Neural cell (in vitro differentiated cells): Measurements from ENCODE around the gene GLS. TPM values are rescaled to one million over a fixed set of nuclear protein-coding genes. Genes with fewer than 3 reads are reported as not detected.
"Not testable (repeated sequence)": the region's sequence is repeated elsewhere in the genome, so short reads cannot be mapped to it uniquely, and the experiment has no call there.

ENCODE experiments used
- H2AFZ ChIP-seq: fragments of 200-600, 300-800 bp; sonication (generic), shearing (Covaris generic); 2 replicates; pipeline ENCODE4 v1.6.0; 2014; ENCODE audit warnings: low read depth, mild to moderate bottlenecking, antibody characterized with exemption, low read length, moderate library complexity
- H3F3A ChIP-seq: fragments of 200-600 bp; shearing (Covaris generic); 2 replicates; pipeline ENCODE4 v1.6.1; 2016; ENCODE audit warnings: mild to moderate bottlenecking, moderate library complexity, mixed read lengths, antibody characterized with exemption, low read length; ENCODE audit not compliant: insufficient read depth, poor library complexity, severe bottlenecking
- H3K27ac ChIP-seq: fragments of 200-600, 300-800 bp; sonication (generic), shearing (Covaris generic); 2 replicates; pipeline ENCODE4 v1.5.1; 2014; ENCODE audit warnings: mild to moderate bottlenecking, low read length, moderate library complexity
- H3K27me3 ChIP-seq: fragments of 300-800, 200-600 bp; sonication (generic), shearing (Covaris generic); 2 replicates; pipeline ENCODE4 v1.6.0; 2014; ENCODE audit warnings: mild to moderate bottlenecking, low read depth, low read length, moderate library complexity; ENCODE audit not compliant: insufficient read depth
- H3K36me3 ChIP-seq: fragments of 300-800, 200-600 bp; sonication (generic), shearing (Covaris generic); 2 replicates; pipeline ENCODE4 v1.5.1; 2014; ENCODE audit warnings: mild to moderate bottlenecking, antibody characterized with exemption, low read length, moderate library complexity; ENCODE audit not compliant: insufficient read depth
- H3K4me2 ChIP-seq: fragments of 300-800, 200-600 bp; sonication (generic), shearing (Covaris generic); 2 replicates; pipeline ENCODE4 v1.6.0; 2014; ENCODE audit warnings: mild to moderate bottlenecking, low read length
- H3K4me3 ChIP-seq: fragments of 300-800, 200-600 bp; sonication (generic), shearing (Covaris generic); 2 replicates; pipeline ENCODE4 v1.5.1; 2014; ENCODE audit warnings: mild to moderate bottlenecking, low read length, moderate library complexity
- H3K79me2 ChIP-seq: fragments of 200-600 bp; shearing (Covaris generic); replicated peaks from 2 replicates; pipeline ENCODE4 v1.6.0; 2014; ENCODE audit warnings: mild to moderate bottlenecking, low read length, moderate library complexity; ENCODE audit not compliant: insufficient read depth
- H3K9ac ChIP-seq: fragments of 300-800, 200-600 bp; sonication (generic), shearing (Covaris generic); 2 replicates; pipeline ENCODE4 v1.6.1; 2016; ENCODE audit warnings: mild to moderate bottlenecking, low read length, mixed read lengths
- H3K9me2 ChIP-seq: fragments of 200-600 bp; shearing (Covaris generic); 2 replicates; pipeline ENCODE4 v1.6.1; 2016; ENCODE audit warnings: mild to moderate bottlenecking, low read length, mixed read lengths; ENCODE audit not compliant: insufficient read depth
- H3K9me3 ChIP-seq: fragments of 200-600, 300-800 bp; sonication (generic), shearing (Covaris generic); 2 replicates; pipeline ENCODE4 v1.6.1; 2016; ENCODE audit warnings: mild to moderate bottlenecking, mixed run types, low read length, moderate library complexity, mixed read lengths
- H4K20me1 ChIP-seq: fragments of 200-600 bp; shearing (Covaris generic); 2 replicates; pipeline ENCODE4 v1.6.1; 2016; ENCODE audit warnings: mild to moderate bottlenecking, mixed run types; ENCODE audit not compliant: insufficient read depth
- EP300 ChIP-seq: fragments of 450-650 bp; conservative IDR thresholded peaks from 2 replicates; pipeline ENCODE4 v1.6.1; 2014; ENCODE audit warnings: antibody characterized with exemption, mild to moderate bottlenecking, moderate library complexity; ENCODE audit not compliant: poor library complexity, severe bottlenecking
- EZH2 ChIP-seq: fragments of 200-600, 300-800 bp; shearing (Covaris generic), sonication (generic); IDR thresholded peaks from 2 replicates; pipeline ENCODE4 v1.6.1; 2014; ENCODE audit warnings: antibody characterized with exemption, low read length, borderline replicate concordance, mild to moderate bottlenecking; ENCODE audit not compliant: insufficient read depth, poor library complexity, severe bottlenecking
- MXI1 ChIP-seq: fragments of 450-650 bp; conservative IDR thresholded peaks from 2 replicates; pipeline ENCODE4 v1.6.1; 2014; ENCODE audit warnings: antibody characterized with exemption, mild to moderate bottlenecking; ENCODE audit not compliant: poor library complexity, severe bottlenecking
- POLR2AphosphoS5 ChIP-seq: IDR thresholded peaks from 2 replicates; pipeline ENCODE4 v1.6.1; 2012
- RAD21 ChIP-seq: fragments of 450-650 bp; conservative IDR thresholded peaks from 2 replicates; pipeline ENCODE4 v1.6.1; 2014; ENCODE audit warnings: antibody characterized with exemption, mild to moderate bottlenecking, moderate library complexity
- SMC3 ChIP-seq: fragments of 450-650 bp; conservative IDR thresholded peaks from 2 replicates; pipeline ENCODE4 v1.6.1; 2014; ENCODE audit warnings: antibody characterized with exemption, mild to moderate bottlenecking, moderate library complexity; ENCODE audit not compliant: poor library complexity
- TAF1 ChIP-seq: IDR thresholded peaks from 2 replicates; pipeline ENCODE4 v1.6.1; 2012; ENCODE audit warnings: low read depth
- polyA plus RNA-seq: library from polyadenylated mRNA; depleted of rRNA; stranded (reverse); fragments of >200 nt; gene quantifications from 2 replicates; pipeline ENCODE4 v1.2.3, GENCODE V29; 2014
- TF ChIP-seq, protein P1 (sequence below): IDR thresholded peaks from 2 replicates; pipeline ENCODE4 v1.6.1; 2012; ENCODE audit warnings: borderline replicate concordance
- TF ChIP-seq, protein P2 (sequence below): fragments of 450-650 bp; IDR thresholded peaks from 2 replicates; pipeline ENCODE4 v1.5.1; 2014; ENCODE audit warnings: antibody characterized with exemption, mild to moderate bottlenecking, moderate library complexity; ENCODE audit not compliant: poor library complexity, severe bottlenecking

The GLS gene
- polyA plus RNA-seq, 1 donor from 2014 or later, result 90.2 TPM

- Histone ChIP-seq H3K4me2 (no peak overlapping the region), H3K36me3 (peaks cover 3% of the 10 kb centered on the region), H2AFZ (no peak overlapping the region), H3K9me3 (no peaks in the 10 kb centered on the region), H3K27me3 (no peaks in the 10 kb centered on the region), H3K27ac (no peak overlapping the region), H3K4me3 (no peak overlapping the region), H3K9ac (no peak overlapping the region), H3K9me2 (no peaks in the 10 kb centered on the region), H3F3A (no peaks in the 10 kb centered on the region), H4K20me1 (no peaks in the 10 kb centered on the region), H3K79me2 (no peaks in the 10 kb centered on the region)
- TF ChIP-seq EZH2 (no peak), MXI1 (no peak), SMC3 (no peak), POLR2AphosphoS5 (no peak), TAF1 (no peak), RAD21 (no peak), EP300 (no peak)
- TF ChIP-seq, protein P1, sequence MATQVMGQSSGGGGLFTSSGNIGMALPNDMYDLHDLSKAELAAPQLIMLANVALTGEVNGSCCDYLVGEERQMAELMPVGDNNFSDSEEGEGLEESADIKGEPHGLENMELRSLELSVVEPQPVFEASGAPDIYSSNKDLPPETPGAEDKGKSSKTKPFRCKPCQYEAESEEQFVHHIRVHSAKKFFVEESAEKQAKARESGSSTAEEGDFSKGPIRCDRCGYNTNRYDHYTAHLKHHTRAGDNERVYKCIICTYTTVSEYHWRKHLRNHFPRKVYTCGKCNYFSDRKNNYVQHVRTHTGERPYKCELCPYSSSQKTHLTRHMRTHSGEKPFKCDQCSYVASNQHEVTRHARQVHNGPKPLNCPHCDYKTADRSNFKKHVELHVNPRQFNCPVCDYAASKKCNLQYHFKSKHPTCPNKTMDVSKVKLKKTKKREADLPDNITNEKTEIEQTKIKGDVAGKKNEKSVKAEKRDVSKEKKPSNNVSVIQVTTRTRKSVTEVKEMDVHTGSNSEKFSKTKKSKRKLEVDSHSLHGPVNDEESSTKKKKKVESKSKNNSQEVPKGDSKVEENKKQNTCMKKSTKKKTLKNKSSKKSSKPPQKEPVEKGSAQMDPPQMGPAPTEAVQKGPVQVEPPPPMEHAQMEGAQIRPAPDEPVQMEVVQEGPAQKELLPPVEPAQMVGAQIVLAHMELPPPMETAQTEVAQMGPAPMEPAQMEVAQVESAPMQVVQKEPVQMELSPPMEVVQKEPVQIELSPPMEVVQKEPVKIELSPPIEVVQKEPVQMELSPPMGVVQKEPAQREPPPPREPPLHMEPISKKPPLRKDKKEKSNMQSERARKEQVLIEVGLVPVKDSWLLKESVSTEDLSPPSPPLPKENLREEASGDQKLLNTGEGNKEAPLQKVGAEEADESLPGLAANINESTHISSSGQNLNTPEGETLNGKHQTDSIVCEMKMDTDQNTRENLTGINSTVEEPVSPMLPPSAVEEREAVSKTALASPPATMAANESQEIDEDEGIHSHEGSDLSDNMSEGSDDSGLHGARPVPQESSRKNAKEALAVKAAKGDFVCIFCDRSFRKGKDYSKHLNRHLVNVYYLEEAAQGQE, result no peak
- TF ChIP-seq, protein P2, sequence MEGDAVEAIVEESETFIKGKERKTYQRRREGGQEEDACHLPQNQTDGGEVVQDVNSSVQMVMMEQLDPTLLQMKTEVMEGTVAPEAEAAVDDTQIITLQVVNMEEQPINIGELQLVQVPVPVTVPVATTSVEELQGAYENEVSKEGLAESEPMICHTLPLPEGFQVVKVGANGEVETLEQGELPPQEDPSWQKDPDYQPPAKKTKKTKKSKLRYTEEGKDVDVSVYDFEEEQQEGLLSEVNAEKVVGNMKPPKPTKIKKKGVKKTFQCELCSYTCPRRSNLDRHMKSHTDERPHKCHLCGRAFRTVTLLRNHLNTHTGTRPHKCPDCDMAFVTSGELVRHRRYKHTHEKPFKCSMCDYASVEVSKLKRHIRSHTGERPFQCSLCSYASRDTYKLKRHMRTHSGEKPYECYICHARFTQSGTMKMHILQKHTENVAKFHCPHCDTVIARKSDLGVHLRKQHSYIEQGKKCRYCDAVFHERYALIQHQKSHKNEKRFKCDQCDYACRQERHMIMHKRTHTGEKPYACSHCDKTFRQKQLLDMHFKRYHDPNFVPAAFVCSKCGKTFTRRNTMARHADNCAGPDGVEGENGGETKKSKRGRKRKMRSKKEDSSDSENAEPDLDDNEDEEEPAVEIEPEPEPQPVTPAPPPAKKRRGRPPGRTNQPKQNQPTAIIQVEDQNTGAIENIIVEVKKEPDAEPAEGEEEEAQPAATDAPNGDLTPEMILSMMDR, result no peak
These were observed 113.5 kb downstream of the GLS start for GRCh38 chr2:190994148-190994547.

GRCh38 chr2:190995315-190995714 is 114.7 kb downstream of the GLS start:
- not testable (repeated sequence) for H4K20me1 ChIP-seq, H3K27me3 ChIP-seq, H3K27ac ChIP-seq, H2AFZ ChIP-seq, H3K9ac ChIP-seq, H3K4me3 ChIP-seq, H3K79me2 ChIP-seq, H3K4me2 ChIP-seq, H3K9me3 ChIP-seq, H3K9me2 ChIP-seq, H3K36me3 ChIP-seq, H3F3A ChIP-seq

DNA sequence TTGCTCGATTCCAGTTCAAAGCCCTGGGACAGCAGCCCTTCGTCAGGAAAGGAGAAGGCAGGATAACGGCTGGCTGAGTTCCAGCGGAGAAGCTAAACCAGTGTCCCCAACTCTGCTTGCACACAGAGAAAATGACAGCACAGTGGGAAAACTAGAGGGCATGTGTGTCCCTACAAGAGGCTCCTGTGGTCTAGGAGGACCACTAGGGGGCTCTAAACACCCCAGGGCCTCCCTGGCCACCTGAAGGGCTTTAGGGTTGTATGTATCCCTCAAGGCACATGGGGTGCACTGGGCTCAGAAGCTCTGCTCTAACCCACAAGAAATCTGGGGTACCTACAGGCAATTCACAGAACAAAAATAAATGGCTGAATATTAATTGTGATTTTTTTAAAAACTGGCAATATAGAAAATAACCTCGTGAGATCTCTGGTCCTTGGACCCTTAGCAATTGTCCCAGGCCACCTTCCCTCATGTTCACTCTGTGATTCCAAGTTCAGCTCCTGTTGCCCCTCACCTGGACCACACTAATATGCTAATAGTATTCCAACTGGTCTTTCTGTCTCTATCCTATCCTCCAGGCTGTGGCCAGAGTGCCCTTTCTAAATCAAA is 115.8 kb downstream of the GLS start:
- Histone ChIP-seq H3K36me3 (peaks cover 5% of the 10 kb centered on the region), H4K20me1 (no peaks in the 10 kb centered on the region), H3K27ac (no peak overlapping the region), H3K4me3 (no peak overlapping the region), H3K9ac (no peak overlapping the region), H3K79me2 (no peaks in the 10 kb centered on the region), H3K9me2 (no peaks in the 10 kb centered on the region), H3F3A (no peaks in the 10 kb centered on the region), H3K4me2 (no peak overlapping the region), H3K9me3 (no peaks in the 10 kb centered on the region), H3K27me3 (no peaks in the 10 kb centered on the region), H2AFZ (no peak overlapping the region)
- TF ChIP-seq EP300, result no peak
- TF ChIP-seq TAF1, result no peak
- no peak for TF ChIP-seq RAD21
- TF ChIP-seq, protein P1, result no peak
- no peak for TF ChIP-seq EZH2
